Measurements from ENCODE around the gene LDLRAD3.

The LDLRAD3 gene

GRCh38 chr11:36224209-36224882 is 280.5 kb downstream of the LDLRAD3 start:
- DNase-seq, result no peak

- DNase-seq, result no peak
Observed at GRCh38 chr11:36227044-36227443, 283.2 kb downstream of the LDLRAD3 start.

GRCh38 chr11:36228689-36229088 is 284.8 kb downstream of the LDLRAD3 start:
- DNase-seq, result no peak

- no peak for DNase-seq
Observed at GRCh38 chr11:36229091-36229705, 285.3 kb downstream of the LDLRAD3 start.

GRCh38 chr11:36230779-36231699 is 287.2 kb downstream of the LDLRAD3 start:
- no peak for DNase-seq

GRCh38 chr11:36233204-36233603 is 289.3 kb downstream of the LDLRAD3 start:
- no peak for DNase-seq

GRCh38 chr11:36234825-36235224 is 291.0 kb downstream of the LDLRAD3 start:
- no peak for DNase-seq

- DNase-seq, result no peak
Observed at GRCh38 chr11:36235750-36236149, 291.9 kb downstream of the LDLRAD3 start.

GRCh38 chr11:36237391-36237790 is 293.5 kb downstream of the LDLRAD3 start:
- DNase-seq, result no peak

- no peak for DNase-seq
Observed at GRCh38 chr11:36238036-36238631, 294.3 kb downstream of the LDLRAD3 start.

GRCh38 chr11:36238881-36239280 is 295.0 kb downstream of the LDLRAD3 start:
- no peak for DNase-seq

- DNase-seq, result no peak
Observed at GRCh38 chr11:36239636-36240035, 295.8 kb downstream of the LDLRAD3 start.

GRCh38 chr11:36240173-36240572 is 296.3 kb downstream of the LDLRAD3 start:
- no peak for DNase-seq

GRCh38 chr11:36240801-36241200 is 296.9 kb downstream of the LDLRAD3 start:
- no peak for DNase-seq

GRCh38 chr11:36241497-36241896 is 297.6 kb downstream of the LDLRAD3 start:
- no peak for DNase-seq

- DNase-seq, result no peak
Observed at GRCh38 chr11:36243641-36244040, 299.8 kb downstream of the LDLRAD3 start.

GRCh38 chr11:36247493-36247892 is 303.6 kb downstream of the LDLRAD3 start:
- no peak for DNase-seq

- no peak for DNase-seq
Observed at GRCh38 chr11:36248436-36248835, 304.6 kb downstream of the LDLRAD3 start.

GRCh38 chr11:36249246-36249645 is 305.4 kb downstream of the LDLRAD3 start:
- no peak for DNase-seq

- DNase-seq, result no peak
Observed at GRCh38 chr11:36251823-36252222, 308.0 kb downstream of the LDLRAD3 start.

GRCh38 chr11:36253238-36253637 is 309.4 kb downstream of the LDLRAD3 start:
- no peak for DNase-seq

- DNase-seq, result no peak
Observed at GRCh38 chr11:36254713-36255112, 310.9 kb downstream of the LDLRAD3 start.

- no peak for DNase-seq
Observed at GRCh38 chr11:36257351-36257750, 313.5 kb downstream of the LDLRAD3 start.
